Upper lobe of right lung (tissue), 1 donor: ENCODE measurements around the gene SLC44A3. TPM values are rescaled to one million over a fixed set of nuclear protein-coding genes. Genes with fewer than 3 reads are reported as not detected.

Source experiments
- ATAC-seq: fragments of 200-7000 bp; cut with Tn5 transposase; one replicate; pipeline ENCODE4 v1.9.1; 2020; ENCODE audit warnings: mild to moderate bottlenecking, moderate library complexity
- DNase-seq: peaks from one replicate; pipeline ENCODE4 v3.0.0-alpha.2; 2020
- H3K27ac ChIP-seq: fragments of 200-600 bp; one replicate; pipeline ENCODE4 v1.8.0; 2022
- H3K27me3 ChIP-seq: fragments of 200-600 bp; one replicate; pipeline ENCODE4 v1.8.0; 2022; ENCODE audit warnings: mild to moderate bottlenecking
- H3K36me3 ChIP-seq: fragments of 200-600 bp; one replicate; pipeline ENCODE4 v1.8.0; 2022
- H3K4me1 ChIP-seq: fragments of 200-600 bp; one replicate; pipeline ENCODE4 v1.8.0; 2022
- H3K4me3 ChIP-seq: fragments of 200-600 bp; one replicate; pipeline ENCODE4 v1.8.0; 2022; ENCODE audit warnings: mild to moderate bottlenecking
- H3K9me3 ChIP-seq: fragments of 200-600 bp; one replicate; pipeline ENCODE4 v1.8.0; 2022
- intact Hi-C: fragments of 100-400 bp; cut with DNase I; formaldehyde crosslinking; loops from one replicate; pipeline ENCODE4 v1.11.0; 2022
- total RNA-seq: library from RNA; stranded (reverse); fragmentation: NEBNext Ultra II Directional; extraction: Animal tissue kit (Norgen Biotek cat#: 25700); gene quantifications from one replicate; pipeline ENCODE4 v1.2.1, GENCODE V29; 2021
- TF ChIP-seq, protein P1 (sequence below): fragments of 200-600 bp; IDR thresholded peaks from one replicate; pipeline ENCODE4 v1.8.0; 2022; ENCODE audit warnings: antibody characterized with exemption
- donor health status: DM: no; HTN: yes; CAD: no; lungs with severe emphysema.

The SLC44A3 gene
- total RNA-seq, 1 donor from 2014 or later: 31.6 TPM

DNA sequence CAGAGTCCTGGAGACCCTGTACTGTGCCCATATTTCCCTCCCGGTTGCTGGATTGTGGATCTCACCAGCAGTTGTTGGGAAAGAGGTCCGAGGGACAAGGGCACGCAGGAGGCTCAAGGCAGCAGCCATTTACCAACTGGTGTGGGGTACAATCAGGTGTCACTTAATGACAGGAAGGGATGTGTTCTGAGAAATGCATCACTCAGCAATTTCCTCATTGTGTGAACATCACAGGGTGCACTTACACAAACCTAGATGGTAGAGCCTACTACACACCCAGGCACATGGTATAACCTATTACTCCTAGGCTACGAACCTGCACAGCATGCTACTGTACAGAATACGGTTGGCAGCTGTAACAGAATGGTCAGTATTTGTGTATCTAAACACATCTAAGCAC, 20.7 kb downstream of the SLC44A3 start:
- no peak for ATAC-seq
- intact Hi-C loops: no loop called here
- H3K9me3 ChIP-seq: no peaks in the 10 kb centered on the region
- no peaks in the 10 kb centered on the region for H3K36me3 ChIP-seq
- no peaks in the 10 kb centered on the region for H3K27me3 ChIP-seq
- no peaks in the 10 kb centered on the region for H3K4me1 ChIP-seq
- no peak overlapping the region for H3K4me3 ChIP-seq
- DNase-seq: no peak
- TF ChIP-seq, protein P1, sequence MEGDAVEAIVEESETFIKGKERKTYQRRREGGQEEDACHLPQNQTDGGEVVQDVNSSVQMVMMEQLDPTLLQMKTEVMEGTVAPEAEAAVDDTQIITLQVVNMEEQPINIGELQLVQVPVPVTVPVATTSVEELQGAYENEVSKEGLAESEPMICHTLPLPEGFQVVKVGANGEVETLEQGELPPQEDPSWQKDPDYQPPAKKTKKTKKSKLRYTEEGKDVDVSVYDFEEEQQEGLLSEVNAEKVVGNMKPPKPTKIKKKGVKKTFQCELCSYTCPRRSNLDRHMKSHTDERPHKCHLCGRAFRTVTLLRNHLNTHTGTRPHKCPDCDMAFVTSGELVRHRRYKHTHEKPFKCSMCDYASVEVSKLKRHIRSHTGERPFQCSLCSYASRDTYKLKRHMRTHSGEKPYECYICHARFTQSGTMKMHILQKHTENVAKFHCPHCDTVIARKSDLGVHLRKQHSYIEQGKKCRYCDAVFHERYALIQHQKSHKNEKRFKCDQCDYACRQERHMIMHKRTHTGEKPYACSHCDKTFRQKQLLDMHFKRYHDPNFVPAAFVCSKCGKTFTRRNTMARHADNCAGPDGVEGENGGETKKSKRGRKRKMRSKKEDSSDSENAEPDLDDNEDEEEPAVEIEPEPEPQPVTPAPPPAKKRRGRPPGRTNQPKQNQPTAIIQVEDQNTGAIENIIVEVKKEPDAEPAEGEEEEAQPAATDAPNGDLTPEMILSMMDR: no peak
- H3K27ac ChIP-seq: no peak overlapping the region

DNA sequence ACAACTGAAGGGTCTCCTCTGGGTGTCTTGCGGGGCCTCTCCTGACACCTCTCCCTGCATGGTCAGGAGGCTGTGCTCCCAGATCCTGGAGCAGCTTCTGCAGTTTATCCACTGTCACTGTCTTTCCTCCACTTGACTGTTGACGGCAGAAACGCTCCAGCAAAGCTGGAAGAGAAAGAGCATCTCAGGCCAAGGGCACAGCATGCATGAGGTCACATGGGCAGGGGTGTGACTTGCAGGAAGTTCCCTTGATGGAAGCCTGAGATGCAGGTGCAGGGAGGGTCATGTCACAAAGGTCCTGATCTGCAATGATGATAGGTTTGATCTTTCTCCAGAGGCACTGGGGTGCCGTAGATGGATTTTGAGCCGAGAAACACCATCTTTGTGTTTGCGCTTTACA, 23.3 kb downstream of the SLC44A3 start:
- no peak for ATAC-seq
- Histone ChIP-seq H3K4me3 (no peak overlapping the region), H3K27ac (no peak overlapping the region), H3K36me3 (no peaks in the 10 kb centered on the region), H3K9me3 (no peaks in the 10 kb centered on the region), H3K27me3 (no peaks in the 10 kb centered on the region), H3K4me1 (no peaks in the 10 kb centered on the region)
- TF ChIP-seq, protein P1: no peak
- no peak for DNase-seq
- intact Hi-C loops: no loop called here

DNA sequence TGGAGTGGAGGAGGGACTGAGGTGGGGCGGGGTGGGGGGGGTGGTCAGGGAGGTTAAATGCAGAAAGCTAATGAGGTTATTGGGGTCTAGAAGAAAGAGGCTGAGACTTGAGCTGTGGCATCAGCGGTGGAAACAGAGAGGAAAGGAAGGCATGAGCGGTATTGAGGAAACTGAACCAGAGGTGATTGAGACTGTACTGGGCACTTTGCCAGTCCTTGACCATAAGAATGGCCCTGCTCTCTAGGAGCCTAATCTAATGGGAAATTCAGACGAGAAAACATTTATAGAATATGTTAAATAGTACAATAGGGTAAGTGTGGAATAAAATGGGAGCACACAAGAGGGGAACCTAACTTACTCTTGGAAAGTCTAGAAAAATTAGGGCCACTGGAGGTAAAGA, 23.7 kb downstream of the SLC44A3 start:
- DNase-seq: no peak
- TF ChIP-seq, protein P1: no peak
- intact Hi-C loops: no loop called here
- H3K4me1 ChIP-seq: no peaks in the 10 kb centered on the region
- no peak for ATAC-seq
- no peak overlapping the region for H3K4me3 ChIP-seq
- H3K36me3 ChIP-seq: no peaks in the 10 kb centered on the region
- no peaks in the 10 kb centered on the region for H3K27me3 ChIP-seq
- H3K9me3 ChIP-seq: no peaks in the 10 kb centered on the region
- no peak overlapping the region for H3K27ac ChIP-seq

DNA sequence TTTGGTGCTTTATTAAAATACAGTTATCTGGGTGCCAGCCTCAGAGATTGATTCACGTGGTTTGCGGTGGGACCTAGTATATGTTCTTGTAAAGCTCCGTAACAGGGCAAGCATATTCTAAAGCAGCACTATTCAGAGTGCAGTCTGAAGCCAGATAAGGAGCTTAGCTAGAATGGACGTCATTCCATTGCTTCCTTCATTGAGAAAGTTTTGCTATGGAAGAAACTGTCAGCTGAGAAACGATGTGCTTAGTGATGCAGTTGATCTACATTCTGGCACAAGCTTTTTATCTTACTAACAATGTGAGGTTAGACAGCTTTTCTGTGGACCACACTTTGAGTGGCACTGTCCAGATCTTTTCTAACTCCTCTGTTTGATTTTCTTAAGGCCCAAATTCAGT, 26.2 kb downstream of the SLC44A3 start:
- Histone ChIP-seq H3K36me3 (no peaks in the 10 kb centered on the region), H3K4me3 (no peak overlapping the region), H3K9me3 (no peaks in the 10 kb centered on the region), H3K27me3 (no peaks in the 10 kb centered on the region), H3K27ac (no peak overlapping the region), H3K4me1 (no peaks in the 10 kb centered on the region)
- TF ChIP-seq, protein P1: no peak
- DNase-seq: no peak
- ATAC-seq: no peak
- intact Hi-C loops: no loop called here

DNA sequence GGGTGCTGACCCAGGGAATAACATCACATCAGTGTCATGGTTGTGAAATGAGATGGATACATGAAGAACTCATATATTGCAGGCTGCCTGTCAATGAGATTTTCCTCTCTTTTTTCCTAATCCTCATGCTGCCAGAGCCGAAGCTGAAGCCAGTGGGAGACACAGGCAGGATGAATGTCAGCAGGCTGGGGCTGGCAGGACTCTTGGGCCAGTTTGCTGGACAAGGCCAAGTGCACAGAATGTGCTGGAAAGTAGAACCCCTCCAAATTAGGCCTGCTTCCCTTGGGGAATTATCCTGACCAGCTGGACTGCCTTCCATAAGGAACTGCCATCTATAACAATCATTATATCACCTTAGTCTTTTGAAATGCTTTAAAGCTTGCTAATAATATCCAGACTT, 31.4 kb downstream of the SLC44A3 start:
- no peaks in the 10 kb centered on the region for H3K36me3 ChIP-seq
- no peak overlapping the region for H3K4me3 ChIP-seq
- H3K27me3 ChIP-seq: no peaks in the 10 kb centered on the region
- TF ChIP-seq, protein P1: no peak
- H3K9me3 ChIP-seq: no peaks in the 10 kb centered on the region
- intact Hi-C loops: loop anchor here (5.0 to 10.0 kb wide), 2 partner anchors 73 to 191 kb away; partner anchors contain the start of gene CNN3
- DNase-seq (no peak), ATAC-seq (no peak)
- no peak overlapping the region for H3K27ac ChIP-seq
- peaks cover 8% of the 10 kb centered on the region for H3K4me1 ChIP-seq

DNA sequence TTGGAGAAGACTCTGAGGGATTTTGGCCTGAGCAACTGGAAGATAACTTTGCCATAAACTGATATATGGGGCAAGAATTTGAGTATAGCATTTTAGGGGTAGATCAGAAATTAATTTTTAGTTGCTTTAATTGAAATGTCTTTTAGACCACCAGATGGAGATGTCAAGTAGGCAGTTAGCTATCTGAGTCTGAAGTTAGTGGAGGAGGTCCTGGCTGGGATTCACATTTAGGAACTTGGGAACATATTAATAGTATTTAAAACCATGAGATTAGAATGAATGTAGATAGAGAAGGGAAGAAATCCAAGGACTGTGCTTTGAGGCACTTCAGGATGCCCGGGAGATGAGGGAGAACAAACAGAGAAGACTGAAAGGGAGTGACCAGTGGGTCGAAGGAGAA, 32.6 kb downstream of the SLC44A3 start:
- Histone ChIP-seq H3K27me3 (no peaks in the 10 kb centered on the region), H3K36me3 (no peaks in the 10 kb centered on the region), H3K27ac (no peak overlapping the region), H3K4me3 (no peak overlapping the region), H3K9me3 (no peaks in the 10 kb centered on the region), H3K4me1 (peaks cover 8% of the 10 kb centered on the region)
- ATAC-seq (no peak), DNase-seq (no peak)
- intact Hi-C loops: loop anchor here (5.0 to 10.0 kb wide), 2 partner anchors 72 to 190 kb away; partner anchors contain the start of gene CNN3
- TF ChIP-seq, protein P1: no peak
